GM21723 (cell line): ENCODE measurements around the gene TPBGL.

Experiments used
- ATAC-seq: cut with Tn5 transposase; IDR thresholded peaks from one replicate; pipeline ENCODE4 v1.9.1; 2021; ENCODE audit warnings: mild to moderate bottlenecking, moderate library complexity; ENCODE audit not compliant: unreplicated experiment

The TPBGL gene

DNA sequence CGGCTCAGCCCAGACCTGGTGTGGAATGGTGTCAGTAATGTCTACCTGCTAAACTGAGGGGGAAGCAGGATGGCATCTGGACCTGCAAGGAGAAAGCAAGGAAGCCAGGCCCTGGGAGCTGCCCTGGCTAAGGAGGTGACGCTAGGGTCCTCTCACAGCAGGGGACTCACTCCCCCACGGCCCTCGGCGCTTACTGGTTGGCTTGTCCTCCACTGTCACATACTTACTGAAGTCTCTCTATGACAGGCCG lies 48.9 kb downstream of the TPBGL start:
- ATAC-seq: no peak

DNA sequence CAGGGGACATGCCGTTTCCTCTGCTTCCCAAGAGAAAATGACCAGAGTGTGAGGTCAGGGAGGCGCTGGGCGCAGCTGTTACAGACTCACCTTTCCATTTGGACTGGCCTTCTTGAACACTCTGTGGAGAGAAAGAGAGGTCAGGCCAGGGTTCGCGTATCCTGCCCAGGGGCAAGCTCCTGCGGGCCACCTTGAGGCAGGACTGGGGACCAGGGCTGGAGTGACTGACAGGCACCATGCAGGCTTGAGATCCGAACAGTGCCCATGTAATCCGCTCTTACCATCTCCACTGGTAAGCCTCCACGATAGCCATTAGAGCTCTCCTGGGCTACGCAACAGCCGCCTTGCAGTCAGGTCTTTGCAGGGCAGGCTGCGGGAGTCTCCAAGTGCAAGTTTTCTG lies 49.3 kb downstream of the TPBGL start:
- no peak for ATAC-seq

DNA sequence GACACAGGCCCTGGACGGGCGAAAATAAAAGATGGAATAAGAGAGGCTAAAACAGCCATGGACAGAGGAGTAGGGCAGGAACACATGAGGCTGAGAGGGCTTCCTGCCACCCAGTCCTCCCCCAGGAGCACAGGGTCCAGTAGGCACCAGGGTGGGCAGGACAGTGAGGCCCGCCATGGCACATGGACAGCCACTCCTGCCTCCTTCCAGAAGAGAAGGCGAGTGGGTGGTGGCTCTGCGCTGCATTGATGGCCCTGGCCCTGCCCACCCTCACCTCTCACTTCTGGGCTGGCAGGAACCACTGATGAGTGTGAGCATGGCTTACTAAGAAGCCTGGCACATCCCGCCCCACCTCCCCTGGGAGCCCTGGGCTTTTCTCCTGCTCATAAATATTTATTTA lies 51.2 kb downstream of the TPBGL start:
- ATAC-seq: no peak

DNA sequence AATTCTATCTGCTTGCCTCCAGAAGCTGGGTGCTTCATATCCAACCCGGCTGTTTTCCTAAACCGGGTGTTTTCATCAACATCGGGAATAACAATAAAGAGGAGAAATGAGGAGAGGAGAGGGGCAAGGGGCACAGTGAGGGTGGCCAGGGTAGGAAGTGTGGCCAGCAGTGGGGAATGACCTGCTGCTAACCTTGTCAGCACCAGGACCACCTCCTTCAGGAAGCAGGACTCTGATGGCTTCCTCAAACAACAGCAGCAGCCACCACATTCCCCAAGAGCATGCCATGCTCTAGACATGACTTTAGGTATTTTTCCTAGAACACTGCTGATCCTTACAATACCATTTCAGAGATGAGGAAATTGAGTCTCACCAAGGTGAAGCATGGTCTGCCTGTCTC lies 52.4 kb downstream of the TPBGL start:
- no peak for ATAC-seq
